NCI-H446 (cell line): ENCODE measurements around the gene KLHL34.

Experiments
- DNase-seq, 2 experiments: peaks; one replicate each; lab custom pipeline; 2025; lab: John Stamatoyannopoulos, UW

KLHL34 gene, protein sequence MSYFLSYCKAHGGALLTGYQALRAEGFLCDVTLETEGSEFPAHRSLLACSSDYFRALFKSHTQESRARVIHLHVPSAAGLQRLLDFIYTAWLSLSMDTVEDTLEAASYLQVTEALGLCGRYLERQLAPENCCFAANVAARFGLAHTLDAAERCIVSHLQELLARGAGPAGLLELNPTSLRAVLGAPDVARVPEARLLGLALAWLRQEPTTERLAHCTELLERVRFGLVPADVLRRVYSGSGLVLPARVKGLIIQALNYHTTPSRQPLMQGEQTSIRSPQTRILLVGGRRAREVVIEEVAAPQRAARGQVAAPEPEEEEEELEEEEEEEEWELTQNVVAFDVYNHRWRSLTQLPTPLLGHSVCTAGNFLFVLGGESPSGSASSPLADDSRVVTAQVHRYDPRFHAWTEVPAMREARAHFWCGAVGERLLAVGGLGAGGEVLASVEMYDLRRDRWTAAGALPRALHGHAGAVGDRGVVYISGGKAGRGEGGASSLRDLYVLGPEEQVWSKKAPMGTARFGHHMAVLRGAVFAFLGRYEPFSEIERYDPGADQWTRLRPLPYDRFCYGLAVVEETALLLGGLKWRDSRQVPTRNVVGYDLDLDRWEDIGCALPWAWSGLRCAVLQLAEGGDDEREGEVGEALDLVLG

GRCh38 chrX:21658152-21658737, at the start of gene KLHL34:
Gene KLHL34 (minus strand): TSS chrX:21658330. CDS start chrX:21657788, 542 bp downstream.
- DNase-seq = no peak

GRCh38 chrX:21705225-21705624, 47.1 kb upstream of the KLHL34 start:
- no peak for DNase-seq

GRCh38 chrX:21702725-21703124, 44.6 kb upstream of the KLHL34 start:
- no peak for DNase-seq

GRCh38 chrX:21700967-21701366, 42.8 kb upstream of the KLHL34 start:
- no peak for DNase-seq

DNA sequence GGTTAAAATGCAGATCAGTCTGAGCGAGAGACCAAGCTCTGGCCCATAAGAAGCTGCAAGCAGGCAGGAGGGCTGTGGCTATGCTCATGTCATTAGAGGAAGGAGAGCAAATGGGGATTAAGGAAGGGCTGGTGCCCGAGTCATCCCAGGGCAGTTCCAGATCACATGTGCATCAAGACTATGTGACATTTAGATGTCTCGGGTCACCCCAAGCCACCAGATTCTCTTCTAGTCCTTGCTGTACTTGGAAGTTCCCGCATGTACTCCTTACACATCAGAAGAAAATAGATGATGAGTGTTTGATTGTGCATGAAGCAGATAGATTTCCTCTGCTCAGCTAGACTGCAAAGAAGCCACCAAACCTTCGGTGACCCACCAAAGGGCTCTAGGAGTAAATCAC, 42.1 kb upstream of the KLHL34 start:
- DNase-seq = no peak

GRCh38 chrX:21699136-21699535, 41.0 kb upstream of the KLHL34 start:
- no peak for DNase-seq

GRCh38 chrX:21698272-21698671, 40.1 kb upstream of the KLHL34 start:
- DNase-seq = no peak

- no peak for DNase-seq
Measured at GRCh38 chrX:21691512-21692018, 33.4 kb upstream of the KLHL34 start.

DNA sequence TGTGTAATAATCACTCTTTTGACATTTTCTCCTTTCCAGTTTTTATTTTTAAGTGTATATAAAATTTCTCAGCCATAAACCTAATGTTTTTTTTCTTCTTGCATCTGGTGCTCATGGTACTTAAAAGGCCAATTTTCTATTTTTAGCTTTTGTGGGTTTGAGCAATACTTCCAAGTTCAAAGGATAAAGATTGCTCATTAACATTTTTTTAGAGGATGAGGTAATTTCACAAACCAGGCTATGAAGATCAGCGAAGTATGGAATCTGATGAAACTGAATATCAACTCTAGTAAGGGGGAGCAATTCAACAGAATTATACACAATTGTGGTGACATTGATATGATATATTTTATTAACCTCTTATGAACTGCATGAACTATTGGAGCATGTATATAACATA, 25.8 kb upstream of the KLHL34 start:
- DNase-seq = no peak

GRCh38 chrX:21678048-21678612, 20.0 kb upstream of the KLHL34 start:
- no peak for DNase-seq

DNA sequence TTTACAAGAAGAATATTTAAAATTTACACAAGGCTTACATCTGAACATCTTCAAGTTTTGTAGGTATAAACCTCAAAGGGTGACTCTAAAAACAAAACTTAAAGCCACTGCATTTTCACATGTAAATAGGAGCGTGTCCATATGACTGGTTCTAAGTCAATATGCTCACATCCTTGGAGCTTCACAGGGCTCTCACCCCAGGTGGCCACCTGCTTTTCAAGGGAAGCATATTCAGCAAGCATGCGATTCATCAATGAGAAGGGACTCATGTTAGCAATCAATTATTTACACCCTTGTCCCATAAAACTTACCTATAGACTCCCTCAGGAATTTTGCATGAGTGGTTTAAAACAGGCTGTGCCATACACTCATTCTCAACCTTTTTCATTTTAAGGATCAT, 17.8 kb upstream of the KLHL34 start:
- no peak for DNase-seq

DNA sequence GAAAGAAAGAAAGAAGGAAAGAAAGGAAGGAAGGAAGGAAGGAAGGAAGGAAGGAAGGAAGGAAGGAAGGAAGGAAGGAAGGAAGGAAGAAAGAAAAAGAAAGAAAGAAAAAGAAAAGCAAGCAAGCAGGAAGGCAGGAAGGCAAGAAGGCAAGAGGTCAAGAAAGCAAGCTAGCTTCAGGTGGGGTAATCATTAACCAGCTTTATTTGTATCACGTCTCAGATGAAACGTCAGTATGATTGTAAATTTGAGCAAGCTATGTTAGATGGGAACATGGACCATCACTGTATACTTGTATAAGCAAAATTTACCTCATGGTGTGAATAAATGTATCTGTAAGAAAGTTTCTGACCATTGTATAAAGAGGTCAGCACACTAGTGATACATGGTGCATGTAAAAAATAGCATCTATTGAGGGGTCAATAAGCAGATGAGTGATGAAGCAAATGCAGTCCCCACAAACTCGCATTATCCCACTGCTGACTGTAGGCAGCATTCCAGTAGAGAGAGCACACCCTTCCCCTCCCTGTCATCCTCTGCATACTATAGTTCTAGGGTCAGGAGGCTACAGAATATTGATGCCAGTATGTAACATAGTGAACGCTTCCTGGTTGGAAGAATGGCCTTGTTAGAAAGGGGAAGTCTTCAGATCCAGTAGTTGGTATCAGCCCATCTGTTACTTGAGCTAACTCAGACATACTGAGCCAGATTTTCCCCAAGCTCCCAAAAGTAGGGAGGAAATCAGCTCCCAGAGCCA, 16.5 kb upstream of the KLHL34 start:
- no peak for DNase-seq

- DNase-seq = no peak
Measured at GRCh38 chrX:21666679-21667078, 8.5 kb upstream of the KLHL34 start.

DNA sequence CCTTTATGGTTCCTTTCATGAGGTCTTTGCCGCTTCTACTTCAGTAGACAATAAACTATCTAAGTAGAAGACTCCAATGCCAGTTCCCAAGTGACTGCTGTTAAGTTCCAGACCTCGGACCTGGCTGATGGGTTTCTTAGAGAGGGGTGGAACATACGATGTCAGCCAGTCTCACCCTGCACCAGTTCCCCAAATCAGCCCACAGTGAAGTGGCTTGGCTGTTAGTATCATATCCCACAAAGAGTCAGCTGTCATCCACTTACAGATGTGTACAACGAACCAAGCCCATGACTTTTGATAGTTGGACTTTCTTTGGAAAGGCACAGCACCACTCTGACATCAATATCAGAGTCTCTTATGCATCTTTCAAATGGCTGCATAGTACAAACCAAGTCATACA, 8.1 kb upstream of the KLHL34 start:
- no peak for DNase-seq

GRCh38 chrX:21662761-21663160, 4.6 kb upstream of the KLHL34 start:
- no peak for DNase-seq

DNA sequence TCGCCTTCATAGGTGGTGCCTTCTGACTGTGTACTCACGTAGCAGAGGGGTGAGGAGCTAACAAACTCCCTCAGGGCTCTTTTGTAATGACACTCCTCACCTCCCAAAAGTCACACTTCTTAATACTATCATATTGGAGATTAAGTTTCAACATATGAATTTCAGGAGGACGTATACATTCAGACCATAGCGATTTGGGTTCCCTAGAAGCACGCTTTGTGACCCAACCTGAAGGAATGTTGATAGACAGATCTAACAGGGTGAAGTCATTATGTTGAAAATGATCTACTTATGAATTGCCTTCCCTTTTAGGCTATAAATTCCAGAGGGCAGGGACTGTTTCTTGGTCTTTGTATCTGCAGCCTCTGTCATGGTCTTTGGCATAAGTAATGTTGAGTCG, 3.2 kb upstream of the KLHL34 start:
- DNase-seq = no peak

DNA sequence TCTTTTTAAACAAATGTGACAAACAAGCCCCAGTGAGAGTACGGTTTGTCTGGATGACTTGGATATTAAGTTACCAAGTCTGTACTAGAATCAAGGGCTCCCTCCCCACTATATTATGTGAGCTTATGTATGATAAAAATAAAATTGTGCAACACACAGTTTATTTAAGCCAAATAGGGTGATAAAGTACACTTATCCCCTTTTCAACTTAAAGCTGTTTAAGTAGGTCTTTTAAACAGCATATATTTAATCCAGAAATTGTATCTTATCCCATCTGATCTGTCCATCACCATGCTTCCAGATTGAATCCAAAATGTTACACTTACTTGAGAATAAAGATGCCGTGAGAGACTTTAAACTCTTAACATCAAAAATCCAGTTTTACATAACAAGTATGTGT, 2.0 kb upstream of the KLHL34 start:
- no peak for DNase-seq

DNA sequence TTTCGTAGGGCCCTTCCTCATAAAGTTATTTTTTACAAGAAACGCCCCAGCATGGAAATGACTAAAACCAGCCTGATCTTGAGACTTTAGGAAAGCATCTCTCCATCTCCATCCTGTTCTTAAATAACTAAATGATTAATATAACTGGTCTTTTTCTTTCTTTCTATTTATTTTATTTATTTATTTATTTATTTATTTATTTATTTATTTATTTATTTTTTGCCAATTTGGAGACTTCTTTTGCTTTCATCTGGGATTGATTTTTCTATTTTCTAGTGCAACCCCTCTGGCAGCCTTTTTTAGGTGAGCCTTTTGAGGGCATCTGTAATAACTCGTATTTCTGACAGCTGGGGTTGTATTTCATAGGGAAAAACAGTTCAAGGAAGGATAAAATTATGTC, 1.2 kb upstream of the KLHL34 start:
- no peak for DNase-seq

- DNase-seq = no peak
Measured at GRCh38 chrX:21658746-21659145, 616 bp upstream of the KLHL34 start.

DNA sequence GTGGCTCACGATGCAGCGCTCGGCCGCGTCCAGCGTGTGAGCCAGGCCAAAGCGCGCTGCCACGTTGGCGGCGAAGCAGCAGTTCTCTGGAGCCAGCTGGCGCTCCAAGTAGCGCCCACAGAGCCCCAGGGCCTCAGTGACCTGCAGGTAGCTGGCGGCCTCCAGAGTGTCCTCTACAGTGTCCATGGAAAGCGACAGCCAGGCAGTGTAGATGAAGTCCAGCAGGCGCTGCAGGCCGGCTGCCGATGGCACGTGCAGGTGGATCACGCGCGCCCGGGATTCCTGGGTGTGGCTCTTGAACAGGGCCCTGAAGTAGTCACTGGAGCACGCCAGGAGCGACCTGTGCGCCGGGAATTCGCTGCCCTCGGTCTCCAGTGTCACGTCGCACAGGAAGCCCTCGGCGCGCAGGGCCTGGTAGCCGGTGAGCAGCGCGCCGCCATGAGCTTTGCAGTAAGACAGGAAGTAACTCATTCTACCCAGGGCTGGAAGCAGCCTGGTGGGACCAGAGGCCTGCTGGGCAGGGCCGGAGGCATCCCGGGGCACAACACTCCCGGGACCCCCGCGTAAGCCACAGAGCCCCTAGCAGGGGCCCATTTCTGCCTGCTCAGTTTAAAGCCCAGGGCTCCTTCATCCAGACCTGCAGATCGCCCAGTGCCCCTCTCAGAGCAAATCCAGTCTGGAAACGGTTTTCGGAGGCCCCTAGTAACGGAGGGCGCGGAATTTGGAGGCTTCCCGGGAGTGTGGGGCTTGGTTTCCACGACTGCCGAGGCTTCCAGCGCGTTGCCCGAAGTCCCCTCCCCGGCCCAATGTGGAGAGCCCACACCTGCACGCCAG, 595 bp downstream of the KLHL34 start:
- DNase-seq = no peak
